ENCODE results near the gene SCN5A. TPM values are rescaled to one million over a fixed set of nuclear protein-coding genes. Genes with fewer than 3 reads are reported as not detected.

The SCN5A gene
- total RNA-seq, 1 experiment from 2014 or later: 1.7 TPM

DNA sequence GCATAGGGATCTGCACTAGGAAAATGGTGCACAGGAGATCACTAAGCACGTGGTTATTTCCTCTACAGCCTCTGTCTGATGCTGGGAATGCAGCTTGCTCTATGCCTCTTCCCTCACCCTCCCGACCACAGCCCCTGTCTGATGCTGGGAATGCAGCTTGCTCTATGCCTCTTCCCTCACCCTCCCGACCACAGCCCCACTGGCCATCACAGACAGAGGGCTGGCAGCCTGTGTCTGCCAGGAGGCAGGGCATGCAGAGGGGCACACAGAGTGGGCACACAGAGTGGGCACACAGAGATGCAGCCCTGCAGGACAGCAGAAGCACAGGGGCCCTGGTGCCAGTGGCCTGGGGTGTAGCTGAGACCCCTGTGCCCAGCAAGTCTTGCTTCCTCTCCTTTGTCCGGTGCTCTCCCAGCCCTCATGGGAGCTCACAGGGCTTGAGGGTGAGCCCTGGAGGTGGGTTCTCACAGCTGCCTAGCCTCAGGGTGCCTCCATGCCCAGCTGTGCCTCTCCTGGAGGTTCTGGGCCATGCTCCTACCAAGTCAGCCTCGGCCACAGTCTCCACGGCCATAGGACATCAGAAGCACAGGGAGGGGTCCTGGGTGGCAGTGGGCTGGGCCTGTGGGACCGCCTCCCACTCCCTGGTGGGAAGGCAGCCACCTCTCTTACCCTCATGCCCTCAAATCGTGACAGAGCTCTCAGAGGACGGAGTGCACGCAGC, 87.6 kb downstream of the SCN5A start:
- DNase-seq (ENCODE audit: low spot score): no peak

- no peak for DNase-seq (ENCODE audit: low spot score)
Measured at GRCh38 chr3:38560996-38561717, 88.3 kb downstream of the SCN5A start.

DNA sequence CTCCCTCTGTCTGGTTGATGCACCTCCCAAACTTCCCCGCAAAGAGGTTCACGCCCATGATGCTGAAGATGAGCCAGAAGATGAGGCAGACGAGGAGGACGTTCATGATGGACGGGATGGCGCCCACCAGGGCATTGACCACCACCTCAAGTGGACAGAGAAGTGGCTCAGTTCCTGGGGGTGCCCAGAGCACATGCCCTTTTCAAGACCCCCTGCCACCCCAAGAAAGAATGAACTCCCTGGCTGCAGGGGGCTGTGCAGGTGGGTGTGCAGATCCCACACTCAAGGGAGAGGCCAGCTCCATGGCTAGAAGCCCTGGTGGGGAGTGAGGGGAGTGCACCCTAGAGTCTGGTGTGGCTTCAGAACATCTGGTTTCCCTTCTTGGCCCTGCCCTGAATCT, 89.2 kb downstream of the SCN5A start:
- no peak for DNase-seq (ENCODE audit: low spot score)

- DNase-seq (ENCODE audit: low spot score): no peak
Measured at GRCh38 chr3:38558864-38559263, 90.6 kb downstream of the SCN5A start.

- no peak for DNase-seq (ENCODE audit: low spot score)
Measured at GRCh38 chr3:38556640-38557358, 92.7 kb downstream of the SCN5A start.

DNA sequence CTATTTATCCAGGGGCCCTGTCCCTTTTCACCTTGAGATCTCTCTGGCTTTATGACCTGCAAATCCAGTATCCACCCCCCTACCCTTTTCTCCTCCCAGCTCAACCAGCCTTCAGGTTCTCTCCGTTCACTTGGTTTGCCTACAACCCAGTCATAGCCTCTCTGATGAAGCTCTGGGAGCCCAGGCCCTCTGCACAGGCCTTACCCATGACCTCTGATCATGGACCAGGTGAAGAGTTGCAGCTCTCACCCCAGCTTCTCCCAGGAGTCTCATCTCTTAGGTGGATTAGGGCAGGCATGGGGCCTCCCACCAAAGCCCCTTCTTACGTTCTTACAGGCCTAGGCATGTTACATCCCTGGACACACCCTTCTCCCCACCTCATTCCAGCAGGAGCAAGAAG, 93.6 kb downstream of the SCN5A start:
- DNase-seq (ENCODE audit: low spot score): no peak

GRCh38 chr3:38555149-38555840, 94.2 kb downstream of the SCN5A start:
- DNase-seq (ENCODE audit: low spot score): no peak

DNA sequence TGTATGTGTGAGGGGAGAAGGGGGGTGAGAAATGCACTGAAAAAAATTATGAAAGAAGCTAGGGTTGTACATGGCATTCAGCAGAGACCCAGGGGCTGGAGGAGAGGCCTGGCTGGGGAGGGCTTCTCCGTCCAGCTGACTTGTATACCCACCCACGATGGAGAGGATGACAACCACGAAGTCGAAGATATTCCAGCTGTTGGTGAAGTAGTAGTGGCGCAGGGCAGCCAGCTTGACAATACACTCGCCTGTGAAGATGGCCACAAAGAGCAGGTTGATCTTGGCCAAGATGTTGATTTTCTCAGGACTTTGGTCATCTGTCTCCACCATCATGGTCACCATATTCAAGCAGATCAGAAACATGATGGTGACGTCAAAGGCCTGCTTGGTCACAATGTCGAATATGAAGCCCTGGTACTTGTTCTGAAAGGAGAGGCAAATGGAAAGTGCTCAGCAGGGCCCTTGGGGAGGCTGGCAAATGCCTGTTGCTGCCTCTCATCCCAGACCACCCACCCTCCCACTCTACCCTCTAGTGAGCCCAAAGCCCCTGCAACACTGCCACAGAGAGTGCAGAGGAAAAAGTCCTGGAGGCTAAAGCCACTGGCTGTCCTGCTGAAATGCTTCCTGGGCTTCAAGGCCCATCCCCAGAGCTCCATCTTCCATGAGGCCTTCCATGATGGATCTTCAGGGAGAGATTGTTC, 95.2 kb downstream of the SCN5A start:
- no peak for DNase-seq (ENCODE audit: low spot score)

DNA sequence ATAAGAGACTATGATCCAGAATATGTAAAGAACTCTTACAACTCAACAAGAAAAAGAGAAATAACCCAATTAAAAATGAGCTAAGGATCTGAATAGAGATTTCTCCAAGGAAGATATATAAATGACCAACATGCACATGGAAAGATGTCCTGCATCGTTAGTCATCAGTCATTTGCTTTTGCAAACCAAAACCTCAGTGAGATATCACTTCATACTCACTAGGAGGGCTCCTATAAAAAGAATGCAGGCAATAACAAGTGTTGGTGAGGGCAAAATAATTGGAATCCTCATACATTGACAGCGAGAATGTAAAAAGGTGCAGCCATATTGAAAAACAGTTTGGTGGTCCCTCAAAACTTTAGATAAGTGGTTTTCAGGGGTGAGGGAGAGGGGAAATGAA, 96.4 kb downstream of the SCN5A start:
- no peak for DNase-seq (ENCODE audit: low spot score)

DNA sequence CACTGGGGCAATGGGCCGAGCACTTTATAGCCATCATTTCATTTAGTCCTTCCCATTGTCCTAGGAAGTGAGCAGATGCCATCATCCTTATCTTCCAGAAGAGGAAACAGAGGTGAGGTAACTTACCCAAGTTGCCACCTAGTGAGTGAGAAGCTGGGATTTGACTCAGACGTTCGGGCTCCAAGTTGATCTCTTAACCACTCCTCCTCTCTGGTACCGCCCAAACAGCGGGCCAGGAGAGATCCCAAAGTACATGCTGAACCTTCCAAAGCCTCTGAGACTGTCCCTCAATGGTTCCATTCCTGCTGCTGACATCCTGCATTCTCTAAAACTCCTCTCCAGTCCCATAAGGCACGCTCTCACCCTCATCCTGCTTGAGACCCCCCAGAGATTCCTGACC, 97.1 kb downstream of the SCN5A start:
- no peak for DNase-seq (ENCODE audit: low spot score)

GRCh38 chr3:38551026-38551832, 98.3 kb downstream of the SCN5A start:
- no peak for DNase-seq (ENCODE audit: low spot score)

GRCh38 chr3:38549957-38550840, 99.3 kb downstream of the SCN5A start:
- DNase-seq (ENCODE audit: low spot score): no peak

- DNase-seq (ENCODE audit: low spot score): no peak
Measured at GRCh38 chr3:38549486-38549885, 100.0 kb downstream of the SCN5A start.

DNA sequence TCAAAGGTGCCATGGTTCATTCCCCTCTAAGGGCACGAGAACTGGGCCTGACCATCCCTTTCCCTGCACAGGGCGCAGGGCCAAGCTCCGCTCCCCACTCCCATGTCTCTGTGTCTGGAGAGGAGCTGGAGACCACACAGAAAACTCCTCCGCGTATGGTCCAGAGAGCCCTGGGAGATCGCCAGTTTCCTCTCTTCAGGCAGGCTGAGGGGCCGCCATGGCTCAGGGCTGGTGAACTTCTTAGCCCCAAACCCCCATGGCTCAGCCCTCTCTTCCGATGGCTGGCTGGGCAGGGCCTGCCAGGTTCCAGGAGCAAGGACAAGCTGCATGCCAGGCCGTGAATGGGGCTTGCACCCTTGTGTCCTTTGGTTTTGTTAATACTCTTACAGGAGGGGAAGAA, 100.4 kb downstream of the SCN5A start:
- no peak for DNase-seq (ENCODE audit: low spot score)

- peak; percentile 82 for DNase-seq (ENCODE audit: low spot score)
Measured at GRCh38 chr3:38548154-38548931, 101.1 kb downstream of the SCN5A start.

DNA sequence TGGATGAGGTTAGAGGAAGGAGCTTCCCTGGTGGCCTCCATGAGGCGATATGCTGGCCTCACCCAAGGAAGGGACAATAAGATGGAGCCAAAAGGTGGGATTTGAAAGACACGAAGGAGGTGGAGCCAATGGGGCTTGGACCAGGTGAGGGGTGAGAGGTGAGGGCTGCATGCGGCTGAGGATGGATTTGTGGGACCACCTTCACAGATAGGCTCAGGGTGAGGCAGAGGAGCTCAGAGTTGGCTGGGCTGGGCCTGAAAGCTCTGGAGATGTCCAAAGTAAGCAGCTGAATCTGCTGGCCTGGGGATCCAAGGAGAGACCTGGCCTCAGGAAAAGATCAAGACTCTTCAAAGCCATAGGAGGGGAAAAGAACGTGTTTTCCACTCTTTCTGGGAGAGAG, 103.5 kb downstream of the SCN5A start:
- DNase-seq (ENCODE audit: low spot score): no peak

DNA sequence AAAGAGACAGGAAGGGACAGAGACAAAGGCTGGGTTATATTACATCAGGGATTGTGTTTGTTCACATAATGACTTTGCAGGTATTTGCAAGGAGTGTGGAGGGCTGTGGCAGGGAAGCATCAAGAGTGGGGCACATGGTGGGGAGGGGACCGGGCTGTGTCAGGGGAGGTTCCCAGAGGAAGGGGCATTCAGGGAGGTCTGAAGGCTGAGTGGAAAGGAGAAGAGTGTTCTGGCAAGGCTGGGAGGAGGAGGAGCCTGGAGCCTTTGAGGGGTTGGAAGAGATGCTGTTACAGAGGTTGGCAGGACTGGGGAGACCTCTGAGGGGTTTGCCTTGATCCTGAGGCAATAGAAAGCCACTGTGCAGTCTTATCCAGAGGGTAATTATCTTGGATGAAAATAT, 103.9 kb downstream of the SCN5A start:
- no peak for DNase-seq (ENCODE audit: low spot score)

DNA sequence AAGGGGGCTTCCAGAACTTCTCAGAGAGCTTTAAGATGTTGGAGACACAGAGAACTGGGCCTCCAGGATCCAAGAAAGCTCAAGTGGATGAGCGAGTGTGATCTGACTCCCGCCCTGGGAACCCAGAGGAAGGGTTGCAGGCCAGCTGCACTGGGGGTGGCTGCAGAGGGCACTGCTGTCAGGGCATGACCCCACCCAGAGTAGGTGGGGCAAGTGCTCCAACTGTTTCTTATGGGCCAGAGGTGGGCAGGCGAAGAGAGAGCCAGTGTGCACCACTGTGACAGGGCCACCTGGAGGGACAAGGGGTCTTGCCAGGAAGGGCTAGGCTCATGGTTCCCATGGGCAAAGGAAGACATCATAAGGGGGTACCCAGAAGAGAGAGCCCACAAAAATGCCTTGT, 104.6 kb downstream of the SCN5A start:
- DNase-seq (ENCODE audit: low spot score): no peak

- peak; percentile 25 for DNase-seq (ENCODE audit: low spot score)
Measured at GRCh38 chr3:38543586-38543985, 105.9 kb downstream of the SCN5A start.

All from A172 (cell line).